Suprapubic skin (tissue), 4 donors: Measurements from ENCODE around the gene NAA10.

ENCODE experiments used
- CTCF ChIP-seq, 2 donors: fragments of 200-600 bp in 1 of 2; fragments of 450-650 bp in 1 of 2; sonication (generic) in 1 of 2; IDR thresholded peaks; one replicate each; pipeline ENCODE4 v1.5.1; 2016 to 2019; ENCODE audit warnings: antibody characterized with exemption in 2 of 2, mild to moderate bottlenecking in 1 of 2, moderate library complexity in 1 of 2
- POLR2A ChIP-seq, 2 donors: fragments of 450-650 bp; IDR thresholded peaks; one replicate each; pipeline ENCODE4 v1.6.1; 2017; ENCODE audit warnings: antibody characterized with exemption in 2 of 2, mild to moderate bottlenecking in 2 of 2, moderate library complexity in 2 of 2
- POLR2AphosphoS5 ChIP-seq, 3 donors: sonication (generic); formaldehyde crosslinking; IDR thresholded peaks; one replicate each; pipeline ENCODE4 v1.6.1; 2017; ENCODE audit warnings: antibody characterized with exemption in 3 of 3

- TF ChIP-seq POLR2AphosphoS5 (IDR thresholded peaks at IDR 0.05) (no peak), POLR2A (IDR thresholded peaks at IDR 0.05) (no peak), CTCF (IDR thresholded peaks at IDR 0.05) (peak in 1 of 2 donors; percentile 36)
Observed at GRCh38 chrX:153922932-153923857, 11.6 kb downstream of the NAA10 start.
